ENCODE results near the gene NSMF.

Gene NSMF

GRCh38 chr9:137417161-137418021, 41.7 kb downstream of the NSMF start:
- TF ChIP-seq GATA2 (IDR thresholded peaks at IDR 0.05; ENCODE audit: low read depth, low read length) = no peak
- no peak for TF ChIP-seq GATA3 (IDR thresholded peaks at IDR 0.05; ENCODE audit: low read depth, low read length)

- TF ChIP-seq GATA3 (IDR thresholded peaks at IDR 0.05; ENCODE audit: low read depth, low read length) (no peak), GATA2 (IDR thresholded peaks at IDR 0.05; ENCODE audit: low read depth, low read length) (no peak)
These were observed 42.5 kb downstream of the NSMF start for GRCh38 chr9:137416563-137417151.

- TF ChIP-seq GATA2 (IDR thresholded peaks at IDR 0.05; ENCODE audit: low read depth, low read length) = no peak
- TF ChIP-seq GATA3 (IDR thresholded peaks at IDR 0.05; ENCODE audit: low read depth, low read length) = no peak
These were observed 43.0 kb downstream of the NSMF start for GRCh38 chr9:137416006-137416562.

GRCh38 chr9:137415451-137415850, 43.7 kb downstream of the NSMF start:
- TF ChIP-seq GATA3 (IDR thresholded peaks at IDR 0.05; ENCODE audit: low read depth, low read length) = no peak
- no peak for TF ChIP-seq GATA2 (IDR thresholded peaks at IDR 0.05; ENCODE audit: low read depth, low read length)

- TF ChIP-seq GATA3 (IDR thresholded peaks at IDR 0.05; ENCODE audit: low read depth, low read length) = no peak
- TF ChIP-seq GATA2 (IDR thresholded peaks at IDR 0.05; ENCODE audit: low read depth, low read length) = no peak
These were observed 46.7 kb downstream of the NSMF start for GRCh38 chr9:137412431-137412830.

- no peak for TF ChIP-seq GATA2 (IDR thresholded peaks at IDR 0.05; ENCODE audit: low read depth, low read length)
- no peak for TF ChIP-seq GATA3 (IDR thresholded peaks at IDR 0.05; ENCODE audit: low read depth, low read length)
These were observed 47.3 kb downstream of the NSMF start for GRCh38 chr9:137411645-137412380.

GRCh38 chr9:137411260-137411644, 47.9 kb downstream of the NSMF start:
- no peak for TF ChIP-seq GATA3 (IDR thresholded peaks at IDR 0.05; ENCODE audit: low read depth, low read length)
- no peak for TF ChIP-seq GATA2 (IDR thresholded peaks at IDR 0.05; ENCODE audit: low read depth, low read length)

GRCh38 chr9:137410891-137411249, 48.3 kb downstream of the NSMF start:
- TF ChIP-seq GATA2 (IDR thresholded peaks at IDR 0.05; ENCODE audit: low read depth, low read length) (no peak), GATA3 (IDR thresholded peaks at IDR 0.05; ENCODE audit: low read depth, low read length) (no peak)

- no peak for TF ChIP-seq GATA3 (IDR thresholded peaks at IDR 0.05; ENCODE audit: low read depth, low read length)
- TF ChIP-seq GATA2 (IDR thresholded peaks at IDR 0.05; ENCODE audit: low read depth, low read length) = no peak
These were observed 49.6 kb downstream of the NSMF start for GRCh38 chr9:137409515-137409914.

GRCh38 chr9:137408651-137409405, 50.3 kb downstream of the NSMF start:
- TF ChIP-seq GATA3 (IDR thresholded peaks at IDR 0.05; ENCODE audit: low read depth, low read length) (no peak), GATA2 (IDR thresholded peaks at IDR 0.05; ENCODE audit: low read depth, low read length) (no peak)

- TF ChIP-seq GATA3 (IDR thresholded peaks at IDR 0.05; ENCODE audit: low read depth, low read length) (no peak), GATA2 (IDR thresholded peaks at IDR 0.05; ENCODE audit: low read depth, low read length) (no peak)
These were observed 51.4 kb downstream of the NSMF start for GRCh38 chr9:137407590-137408300.

GRCh38 chr9:137406876-137407589, 52.1 kb downstream of the NSMF start:
- no peak for TF ChIP-seq GATA3 (IDR thresholded peaks at IDR 0.05; ENCODE audit: low read depth, low read length)
- no peak for TF ChIP-seq GATA2 (IDR thresholded peaks at IDR 0.05; ENCODE audit: low read depth, low read length)
